IPS DF 6.9 (cell line): Measurements from ENCODE around the gene SCAI.

Experiments
- DNase-seq: peaks from one replicate; pipeline ENCODE4 v3.0.0-alpha.2; 2013; ENCODE audit warnings: low read depth, low spot score
- H3K27ac ChIP-seq: one replicate; pipeline ENCODE4 v1.5.1; 2013; ENCODE audit warnings: low read length, control low read depth
- H3K27me3 ChIP-seq: 2 replicates; pipeline ENCODE4 v1.6.1; 2013; ENCODE audit warnings: mild to moderate bottlenecking, low read length; ENCODE audit not compliant: control insufficient read depth, insufficient read depth
- H3K36me3 ChIP-seq: 2 replicates; pipeline ENCODE4 v1.6.1; 2013; ENCODE audit warnings: low read length; ENCODE audit not compliant: control insufficient read depth, insufficient read depth
- H3K4me1 ChIP-seq: 2 replicates; pipeline ENCODE4 v1.6.1; 2013; ENCODE audit warnings: low read length; ENCODE audit not compliant: control insufficient read depth, insufficient read depth
- H3K4me3 ChIP-seq: 2 replicates; pipeline ENCODE4 v1.5.1; 2013; ENCODE audit warnings: mild to moderate bottlenecking, low read length
- H3K9me3 ChIP-seq: 2 replicates; pipeline ENCODE4 v1.6.1; 2013; ENCODE audit warnings: low read length, inconsistent platforms; ENCODE audit not compliant: control insufficient read depth, insufficient read depth
- WGBS: extraction: QIAGEN DNeasy Blood & Tissue Kit; methylation state at CpG from one replicate; pipeline ENCODE4 v1.1.7; 2013; ENCODE audit warnings: mixed read lengths, missing lambda C conversion rate; ENCODE audit not compliant: insufficient read length, insufficient coverage; 5-methylcytosine and 5-hydroxymethylcytosine counted together

SCAI gene

GRCh38 chr9:125150349-125151245, 7.3 kb upstream of the SCAI start:
- H3K4me3 ChIP-seq, result no peak overlapping the region
- WGBS, result no CpG with 5 or more reads among the region's 12 CpGs
- H3K27me3 ChIP-seq, result no peaks in the 10 kb centered on the region
- no peak overlapping the region for H3K27ac ChIP-seq
- peaks cover 9% of the 10 kb centered on the region; the same call in 1 of the 2 replicates for H3K36me3 ChIP-seq
- no peaks in the 10 kb centered on the region for H3K9me3 ChIP-seq
- peaks cover 4% of the 10 kb centered on the region; the same call in 1 of the 2 replicates for H3K4me1 ChIP-seq
- DNase-seq, result no peak

- peaks cover 4% of the 10 kb centered on the region; the same call in 1 of the 2 replicates for H3K4me1 ChIP-seq
- H3K27ac ChIP-seq, result no peak overlapping the region
- H3K4me3 ChIP-seq, result no peak overlapping the region
- DNase-seq, result no peak
- H3K36me3 ChIP-seq, result peaks cover 9% of the 10 kb centered on the region; the same call in 1 of the 2 replicates
- H3K27me3 ChIP-seq, result no peaks in the 10 kb centered on the region
- H3K9me3 ChIP-seq, result no peaks in the 10 kb centered on the region
- no CpG with 5 or more reads among the region's 3 CpGs for WGBS
Measured at GRCh38 chr9:125147401-125147951, 4.1 kb upstream of the SCAI start.

- Histone ChIP-seq H3K4me3 (no peak overlapping the region), H3K4me1 (no peaks in the 10 kb centered on the region), H3K27me3 (no peaks in the 10 kb centered on the region), H3K9me3 (no peaks in the 10 kb centered on the region), H3K27ac (no peak overlapping the region), H3K36me3 (peaks cover 8% of the 10 kb centered on the region; the same call in 1 of the 2 replicates)
- no CpG with 5 or more reads among the region's 4 CpGs for WGBS
- no peak for DNase-seq
Measured at GRCh38 chr9:125146247-125146646, 2.9 kb upstream of the SCAI start.

- Histone ChIP-seq H3K4me3 (no peak overlapping the region), H3K4me1 (no peaks in the 10 kb centered on the region), H3K27ac (no peak overlapping the region), H3K9me3 (no peaks in the 10 kb centered on the region), H3K27me3 (no peaks in the 10 kb centered on the region), H3K36me3 (peaks cover 3% of the 10 kb centered on the region; the same call in 1 of the 2 replicates)
- DNase-seq, result no peak
- no CpG with 5 or more reads among the region's 4 CpGs for WGBS
Measured at GRCh38 chr9:125145425-125145824, 2.1 kb upstream of the SCAI start.

GRCh38 chr9:125142560-125143376, 560 bp downstream of the SCAI start:
- no peak for DNase-seq
- H3K27me3 ChIP-seq, result no peaks in the 10 kb centered on the region
- H3K36me3 ChIP-seq, result no peaks in the 10 kb centered on the region
- peak overlapping the region; percentile 95 for H3K4me3 ChIP-seq
- H3K9me3 ChIP-seq, result no peaks in the 10 kb centered on the region
- WGBS, result no CpG with 5 or more reads among the region's 54 CpGs
- no peaks in the 10 kb centered on the region for H3K4me1 ChIP-seq
- H3K27ac ChIP-seq, result no peak overlapping the region

GRCh38 chr9:125141751-125142150, 1.6 kb downstream of the SCAI start:
- no peaks in the 10 kb centered on the region for H3K9me3 ChIP-seq
- no peak for DNase-seq
- no peaks in the 10 kb centered on the region for H3K36me3 ChIP-seq
- no peaks in the 10 kb centered on the region for H3K27me3 ChIP-seq
- no CpG with 5 or more reads among the region's 4 CpGs for WGBS
- H3K4me1 ChIP-seq, result no peaks in the 10 kb centered on the region
- H3K4me3 ChIP-seq, result no peak overlapping the region
- no peak overlapping the region for H3K27ac ChIP-seq

GRCh38 chr9:125141251-125141650, 2.1 kb downstream of the SCAI start:
- no peak for DNase-seq
- Histone ChIP-seq H3K27ac (no peak overlapping the region), H3K4me1 (no peaks in the 10 kb centered on the region), H3K9me3 (no peaks in the 10 kb centered on the region), H3K4me3 (no peak overlapping the region), H3K36me3 (no peaks in the 10 kb centered on the region), H3K27me3 (no peaks in the 10 kb centered on the region)
- WGBS, result no CpG with 5 or more reads among the region's 3 CpGs

- DNase-seq, result no peak
- no peaks in the 10 kb centered on the region for H3K36me3 ChIP-seq
- H3K4me1 ChIP-seq, result no peaks in the 10 kb centered on the region
- WGBS, result no CpG with 5 or more reads among the region's 1 CpG
- H3K4me3 ChIP-seq, result no peak overlapping the region
- H3K9me3 ChIP-seq, result no peaks in the 10 kb centered on the region
- H3K27ac ChIP-seq, result no peak overlapping the region
- no peaks in the 10 kb centered on the region for H3K27me3 ChIP-seq
Measured at GRCh38 chr9:125140576-125140975, 2.8 kb downstream of the SCAI start.

- Histone ChIP-seq H3K4me1 (no peaks in the 10 kb centered on the region), H3K4me3 (no peak overlapping the region), H3K27me3 (no peaks in the 10 kb centered on the region), H3K27ac (no peak overlapping the region), H3K36me3 (no peaks in the 10 kb centered on the region), H3K9me3 (no peaks in the 10 kb centered on the region)
- WGBS, result no CpG with 5 or more reads among the region's 4 CpGs
- DNase-seq, result no peak
Measured at GRCh38 chr9:125137200-125137599, 6.1 kb downstream of the SCAI start.

GRCh38 chr9:125134976-125135375, 8.4 kb downstream of the SCAI start:
- no peak overlapping the region for H3K4me3 ChIP-seq

More at GRCh38 chr9:125134976-125135375, 8.4 kb downstream of the SCAI start:
- Histone ChIP-seq H3K27ac (no peak overlapping the region), H3K27me3 (no peaks in the 10 kb centered on the region), H3K36me3 (no peaks in the 10 kb centered on the region), H3K4me1 (no peaks in the 10 kb centered on the region), H3K9me3 (no peaks in the 10 kb centered on the region)
- no peak for DNase-seq
